ENCODE results near the gene MSI2.

Gene MSI2

GRCh38 chr17:57255776-57256681 is at the start of gene MSI2:
Gene MSI2, plus strand, starts transcription at chr17:57256523. Its CDS starts 220 bp downstream, at chr17:57256743.
- ChIA-PET POLR2A (ENCODE audit: low non-redundant PET) (no interaction called here), CTCF (interaction anchor here (0.5 to 2.2 kb wide), 3 partner anchors 13 to 66 kb away, joined by 3 to 18 read pairs (median 4); no protein-coding TSS in a partner anchor)
- H3K27ac ChIP-seq: peak within 1 kb of the TSS; percentile 91
- peak; percentile 86 for DNase-seq (ENCODE audit: low spot score)
- no peak for TF ChIP-seq CTCF (conservative IDR thresholded peaks at IDR 0.05; ENCODE audit: low read depth)

GRCh38 chr17:57206928-57207327 is 49.4 kb upstream of the MSI2 start:
- TF ChIP-seq CTCF (conservative IDR thresholded peaks at IDR 0.05; ENCODE audit: low read depth): no peak

GRCh38 chr17:57207396-57207795 is 48.9 kb upstream of the MSI2 start:
- POLR2A ChIA-PET (ENCODE audit: low non-redundant PET): no interaction called here
- CTCF ChIA-PET: no interaction called here
- TF ChIP-seq CTCF (conservative IDR thresholded peaks at IDR 0.05; ENCODE audit: low read depth): no peak
- no peak for DNase-seq (ENCODE audit: low spot score)
- no peak overlapping the region for H3K27ac ChIP-seq

More at GRCh38 chr17:57206928-57207327, 49.4 kb upstream of the MSI2 start:
- no peak overlapping the region for H3K27ac ChIP-seq
- no peak for DNase-seq (ENCODE audit: low spot score)
- POLR2A ChIA-PET (ENCODE audit: low non-redundant PET): no interaction called here
- CTCF ChIA-PET: no interaction called here

GRCh38 chr17:57210224-57210553 is 46.1 kb upstream of the MSI2 start:
- ChIA-PET CTCF (no interaction called here), POLR2A (ENCODE audit: low non-redundant PET) (no interaction called here)
- H3K27ac ChIP-seq: peak overlapping the region; percentile 82
- DNase-seq (ENCODE audit: low spot score): peak; percentile 61
- TF ChIP-seq CTCF (conservative IDR thresholded peaks at IDR 0.05; ENCODE audit: low read depth): no peak

GRCh38 chr17:57210972-57211411 is 45.3 kb upstream of the MSI2 start:
- CTCF ChIA-PET: interaction anchor here (0.6 to 0.7 kb wide), 2 partner anchors 46 to 761 kb away, joined by 3 to 4 read pairs; no protein-coding TSS in a partner anchor
- TF ChIP-seq CTCF (conservative IDR thresholded peaks at IDR 0.05; ENCODE audit: low read depth): no peak
- DNase-seq (ENCODE audit: low spot score): peak; percentile 35
- H3K27ac ChIP-seq: peak overlapping the region; percentile 80
- POLR2A ChIA-PET (ENCODE audit: low non-redundant PET): no interaction called here

GRCh38 chr17:57211543-57211942 is 44.8 kb upstream of the MSI2 start:
- POLR2A ChIA-PET (ENCODE audit: low non-redundant PET): no interaction called here
- CTCF ChIA-PET: interaction anchor here (0.5 to 0.7 kb wide), 3 partner anchors 46 to 760 kb away, joined by 3 to 4 read pairs (median 3); no protein-coding TSS in a partner anchor
- no peak for TF ChIP-seq CTCF (conservative IDR thresholded peaks at IDR 0.05; ENCODE audit: low read depth)
- peak; percentile 49 for DNase-seq (ENCODE audit: low spot score)
- H3K27ac ChIP-seq: peak overlapping the region; percentile 80
